GM21515 (cell line): ENCODE measurements around the gene SIAH2.

ENCODE experiments used
- ATAC-seq: cut with Tn5 transposase; IDR thresholded peaks from one replicate; pipeline ENCODE4 v1.9.1; 2021; ENCODE audit not compliant: unreplicated experiment

Gene SIAH2

GRCh38 chr3:150749255-150749654 lies 13.7 kb downstream of the SIAH2 start:
- no peak for ATAC-seq

DNA sequence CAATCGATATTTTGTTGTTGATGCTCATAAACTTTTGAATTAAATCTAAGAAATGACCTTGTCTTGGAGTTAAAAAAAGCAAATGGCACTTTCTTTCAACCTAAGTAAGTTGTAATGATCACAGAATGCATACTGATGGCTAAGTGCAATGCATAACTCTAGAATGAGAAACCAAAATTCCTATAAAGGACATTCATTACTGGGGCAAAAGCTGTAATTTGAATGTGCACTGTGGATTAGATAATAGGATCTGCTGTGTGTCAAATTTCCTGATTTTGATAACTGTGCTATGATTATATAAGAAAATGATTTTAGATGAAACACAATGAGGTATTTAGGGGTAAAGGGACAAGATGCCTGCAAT lies 14.3 kb downstream of the SIAH2 start:
- no peak for ATAC-seq

DNA sequence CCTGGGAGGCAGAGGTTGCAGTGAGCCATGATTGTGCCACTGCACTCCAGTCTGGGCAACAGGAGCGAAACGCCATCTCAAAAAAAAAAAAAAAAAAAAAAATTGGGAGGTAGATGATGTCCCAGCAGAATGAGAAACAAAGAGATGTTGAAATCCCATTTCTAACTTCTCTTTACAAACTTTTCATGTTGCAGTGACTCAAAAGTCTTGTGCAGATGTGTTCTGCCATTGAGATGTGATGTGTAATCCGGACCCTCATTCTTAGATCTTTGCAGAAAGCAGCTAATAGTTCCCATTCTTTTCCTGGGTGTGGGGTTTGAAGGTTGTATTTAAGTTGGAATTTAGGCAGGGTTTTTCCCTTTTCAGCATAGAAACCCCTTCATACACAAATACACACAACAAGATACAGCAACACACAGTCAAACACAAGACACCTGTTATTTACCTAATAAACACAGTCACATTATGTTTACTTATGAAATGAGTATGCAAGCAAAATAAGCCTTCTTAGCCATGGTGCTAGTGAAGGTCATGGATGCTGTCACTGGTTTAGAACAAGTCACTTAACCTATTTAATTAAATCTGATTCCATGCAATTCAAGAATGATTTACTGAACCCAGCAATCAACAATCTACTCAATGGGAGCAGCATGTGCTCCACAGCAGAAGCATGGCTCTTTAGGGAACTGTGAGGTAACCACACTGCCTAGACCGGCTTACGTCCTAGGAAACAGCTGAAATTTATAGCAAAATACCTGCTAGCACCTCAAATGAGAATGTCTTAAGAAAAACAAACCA lies 14.9 kb downstream of the SIAH2 start:
- no peak for ATAC-seq

DNA sequence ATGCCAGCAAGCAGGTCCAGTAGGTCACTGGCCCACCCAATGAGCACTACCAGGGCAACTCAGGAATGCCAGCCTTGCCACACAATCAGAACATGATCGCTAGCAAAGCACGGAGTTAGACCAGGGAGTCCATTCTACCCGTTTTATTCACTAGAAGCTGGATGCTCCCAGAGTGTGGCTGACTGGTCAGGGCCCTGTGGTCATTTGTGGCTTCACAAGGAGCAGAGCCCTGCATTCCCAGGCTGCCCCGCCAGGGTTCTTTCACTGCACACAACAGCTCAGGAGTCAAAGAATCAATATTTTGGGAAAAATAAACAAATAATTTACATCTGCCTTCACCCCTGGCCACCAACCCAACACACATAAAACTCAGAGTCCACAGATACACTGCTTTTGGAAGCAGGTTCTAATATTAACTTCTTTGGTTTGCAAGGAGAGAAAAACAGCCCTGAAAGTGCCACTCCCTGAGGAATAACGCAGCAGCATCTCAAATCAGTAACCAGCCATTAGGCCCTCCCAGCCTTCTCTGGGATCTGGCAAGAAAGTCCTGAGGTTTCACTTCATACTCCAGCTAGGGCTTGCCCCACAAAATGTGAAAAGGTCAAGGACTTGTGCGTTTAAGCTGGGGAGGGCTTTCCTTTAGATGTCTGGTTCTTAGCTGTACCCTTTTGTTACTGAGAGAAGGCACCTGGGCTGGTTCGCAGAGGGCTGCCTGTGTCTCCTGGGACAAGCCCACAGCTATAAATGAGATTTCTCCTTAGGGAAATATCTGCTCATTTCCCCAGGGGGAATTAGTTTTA lies 16.0 kb downstream of the SIAH2 start:
- ATAC-seq = no peak

DNA sequence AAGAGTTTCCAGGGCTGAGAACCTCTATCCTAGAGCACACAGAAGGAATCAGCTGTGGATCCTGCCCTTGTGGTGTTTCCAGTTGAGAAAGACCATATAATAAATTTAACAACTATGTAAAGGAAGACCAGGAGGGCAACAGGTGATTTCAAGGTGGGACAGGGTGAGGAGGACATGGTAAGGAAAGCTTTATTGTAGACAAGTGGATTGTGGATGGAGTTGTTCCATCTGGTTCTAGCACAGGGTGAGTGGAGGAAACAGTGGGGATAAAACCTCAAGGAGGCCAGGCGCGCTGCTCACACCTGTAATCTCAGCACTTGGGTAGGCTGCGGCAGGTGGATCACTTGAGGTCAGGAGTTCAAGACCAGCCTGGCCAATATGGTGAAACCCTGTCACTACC lies 17.1 kb downstream of the SIAH2 start:
- ATAC-seq = no peak

DNA sequence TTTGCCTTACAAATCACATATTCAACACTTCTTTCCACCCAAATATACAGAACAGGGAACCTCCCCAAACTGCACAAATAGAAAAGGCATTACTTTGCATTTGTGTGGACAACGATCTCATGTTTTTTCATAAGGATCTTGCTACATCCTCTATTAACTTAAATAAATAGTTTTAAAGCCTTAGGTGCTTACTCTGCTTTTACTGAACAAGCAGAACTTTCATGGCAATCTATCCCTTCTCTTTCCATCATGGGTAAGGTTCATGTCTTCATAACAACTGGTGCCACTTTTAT lies 18.1 kb downstream of the SIAH2 start:
- no peak for ATAC-seq

DNA sequence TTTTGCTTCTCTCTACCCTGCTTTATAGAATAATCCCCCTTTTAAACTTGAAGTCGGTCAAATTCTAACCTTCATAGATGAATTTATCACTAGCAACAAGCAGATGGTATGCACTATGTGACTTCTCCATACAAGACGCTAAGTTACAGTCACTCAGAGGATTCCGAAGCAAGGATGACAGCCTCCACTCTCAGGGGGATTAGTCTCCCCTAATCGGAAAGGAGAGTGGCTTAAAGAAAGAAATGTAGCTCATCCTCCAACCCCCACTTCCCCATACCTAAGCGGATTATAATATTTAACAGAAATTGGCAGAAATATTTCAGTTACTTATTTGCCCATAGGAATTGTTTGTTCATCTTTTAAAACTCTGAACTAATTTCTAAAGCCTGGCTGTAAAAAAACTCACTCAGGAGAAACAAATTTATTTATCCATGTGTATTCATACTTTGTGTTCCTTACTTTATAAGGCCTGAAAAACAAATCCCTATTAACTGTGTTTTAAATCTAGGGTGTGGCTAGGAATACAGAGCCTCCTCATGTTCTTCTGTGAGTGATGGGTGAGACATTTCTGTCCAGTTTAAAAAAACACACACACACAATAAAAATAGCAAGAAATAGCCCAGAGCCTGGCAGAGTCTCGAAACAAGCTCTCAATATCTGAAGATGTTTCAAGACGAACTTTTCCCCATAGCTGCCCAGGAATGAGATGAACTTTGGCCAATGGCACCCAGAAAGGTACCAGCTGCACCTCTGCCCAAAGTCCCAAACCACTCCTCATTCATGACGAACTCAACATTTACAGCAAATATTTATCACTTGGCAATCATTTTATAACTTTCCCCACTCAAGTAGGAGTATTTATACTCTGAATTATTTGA lies 18.7 kb downstream of the SIAH2 start:
- ATAC-seq = no peak

DNA sequence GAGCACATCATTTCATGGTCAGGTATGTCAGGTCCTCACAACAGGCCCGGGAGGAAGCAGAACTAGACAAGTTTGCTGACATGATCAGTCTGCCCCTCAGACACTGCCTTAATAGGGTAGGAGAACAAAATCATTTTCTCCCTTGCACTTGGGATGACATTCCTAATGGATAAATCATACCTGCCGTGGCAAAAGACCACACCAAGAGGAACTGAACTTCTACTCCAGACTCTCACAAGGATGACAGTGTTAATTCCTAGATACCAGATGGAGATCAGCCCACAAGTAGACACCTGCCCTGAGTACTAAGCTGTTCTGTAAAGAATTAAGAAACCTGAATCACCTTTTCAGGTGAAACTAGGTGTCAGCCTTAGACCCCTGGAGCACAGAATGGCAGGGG lies 19.5 kb downstream of the SIAH2 start:
- ATAC-seq = no peak

DNA sequence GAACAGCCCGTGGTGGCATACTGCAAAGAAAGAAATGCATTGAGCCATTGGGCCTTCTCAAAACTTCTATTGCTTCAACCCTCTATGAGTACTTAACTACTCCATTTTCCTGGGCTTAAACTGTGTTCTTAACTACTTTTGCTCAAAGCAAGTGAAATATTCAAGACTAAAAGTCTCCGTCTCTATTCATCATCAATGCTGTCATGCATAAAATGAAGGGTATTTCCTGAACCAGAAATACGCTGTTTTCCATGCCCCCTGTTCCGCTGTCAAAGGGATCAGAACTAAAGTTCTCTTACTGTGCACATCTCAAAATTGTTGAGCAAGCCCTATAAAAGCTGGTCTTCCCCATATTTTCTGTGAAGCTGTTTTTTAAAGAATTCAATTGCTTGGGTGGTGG lies 20.3 kb downstream of the SIAH2 start:
- ATAC-seq = no peak

DNA sequence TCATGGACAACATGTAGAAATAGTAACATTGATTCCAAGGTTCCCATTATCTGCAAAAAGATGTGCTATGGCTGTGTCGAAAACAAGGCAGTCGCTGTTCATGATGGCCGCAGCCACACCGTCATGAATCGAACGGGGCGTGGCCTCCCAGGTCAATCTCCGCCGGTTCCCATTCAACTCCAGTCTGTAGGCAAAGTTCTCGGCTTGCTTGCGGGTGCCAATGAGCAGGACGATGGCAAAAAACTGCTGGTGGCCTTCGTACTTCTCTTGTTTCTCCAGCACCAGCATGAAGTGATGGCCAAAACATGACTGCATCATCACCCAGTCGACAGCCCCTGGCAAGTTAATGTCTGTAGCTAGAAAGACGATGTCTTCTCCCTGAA lies 20.8 kb downstream of the SIAH2 start:
- no peak for ATAC-seq

- ATAC-seq = no peak
These were observed 21.4 kb downstream of the SIAH2 start for GRCh38 chr3:150741497-150742140.

DNA sequence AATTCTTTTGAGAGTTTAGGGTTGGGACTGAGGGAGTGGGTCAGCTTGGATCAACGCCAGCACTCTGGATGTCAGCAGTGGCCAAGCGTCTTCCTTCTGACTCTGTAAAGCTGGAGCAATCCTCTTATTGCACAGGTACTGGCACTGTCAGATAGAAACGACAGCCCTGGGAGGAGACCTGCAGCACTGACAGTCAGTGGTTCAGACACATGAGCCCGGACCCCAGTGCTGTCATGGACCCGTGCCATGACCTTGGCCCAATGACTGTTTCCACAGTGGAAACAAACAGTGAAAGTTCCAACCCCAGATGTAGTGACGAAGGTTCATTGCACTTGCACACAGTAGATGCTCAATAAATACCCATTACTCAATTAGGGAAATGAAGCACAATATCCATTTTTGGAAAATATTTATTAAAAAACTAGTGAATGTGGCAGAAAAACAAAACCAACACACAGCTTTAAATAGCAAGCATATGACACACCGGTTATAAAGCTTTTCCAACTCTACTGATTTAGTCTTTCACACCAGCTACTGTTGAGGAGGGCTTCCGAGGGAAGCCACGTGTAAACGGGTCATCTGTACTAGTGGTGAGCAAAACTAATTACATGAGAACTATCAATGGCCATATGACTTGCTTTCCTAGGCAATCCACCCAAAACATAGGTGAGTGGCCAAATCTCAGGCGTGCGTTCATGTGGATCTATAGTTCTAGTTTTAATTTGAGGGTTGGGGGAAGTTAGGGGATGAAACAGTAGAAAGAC lies 22.1 kb downstream of the SIAH2 start:
- no peak for ATAC-seq

DNA sequence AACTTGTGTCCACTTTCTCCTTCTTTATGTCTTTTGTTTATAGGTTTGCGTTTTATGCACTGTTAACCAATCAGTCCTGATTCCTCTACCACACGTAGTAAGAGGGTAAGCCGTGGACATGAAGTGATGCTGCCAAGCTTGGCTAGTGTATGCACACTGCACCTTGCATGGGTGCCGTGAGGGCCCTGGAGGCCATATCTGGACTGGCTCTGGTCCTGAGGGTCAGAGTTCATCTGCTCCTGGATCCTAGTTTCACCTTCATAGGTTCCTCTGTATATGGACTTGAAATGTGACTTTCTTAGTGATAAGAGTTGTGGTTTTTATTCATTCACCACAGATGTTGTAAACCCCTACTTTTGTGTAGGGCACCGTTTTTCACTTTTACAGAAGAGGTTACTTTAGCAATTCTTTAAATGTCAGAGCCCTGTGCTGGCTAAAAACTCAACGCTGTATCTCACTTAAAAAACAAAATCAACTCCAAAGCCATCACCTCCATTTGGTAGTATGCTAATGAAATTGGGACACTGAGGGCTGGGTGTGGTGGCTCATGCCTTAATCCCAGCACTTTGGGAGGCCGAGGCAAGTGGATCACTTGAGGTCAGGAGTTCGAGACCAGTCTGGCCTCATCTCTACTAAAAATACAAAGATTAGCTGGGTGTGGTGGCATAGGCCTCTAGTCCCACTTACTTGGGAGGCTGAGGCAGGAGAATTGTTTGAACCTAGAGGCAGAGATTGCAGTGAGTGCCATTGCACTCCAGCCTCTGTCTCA lies 22.9 kb downstream of the SIAH2 start:
- ATAC-seq = peak; percentile 36

DNA sequence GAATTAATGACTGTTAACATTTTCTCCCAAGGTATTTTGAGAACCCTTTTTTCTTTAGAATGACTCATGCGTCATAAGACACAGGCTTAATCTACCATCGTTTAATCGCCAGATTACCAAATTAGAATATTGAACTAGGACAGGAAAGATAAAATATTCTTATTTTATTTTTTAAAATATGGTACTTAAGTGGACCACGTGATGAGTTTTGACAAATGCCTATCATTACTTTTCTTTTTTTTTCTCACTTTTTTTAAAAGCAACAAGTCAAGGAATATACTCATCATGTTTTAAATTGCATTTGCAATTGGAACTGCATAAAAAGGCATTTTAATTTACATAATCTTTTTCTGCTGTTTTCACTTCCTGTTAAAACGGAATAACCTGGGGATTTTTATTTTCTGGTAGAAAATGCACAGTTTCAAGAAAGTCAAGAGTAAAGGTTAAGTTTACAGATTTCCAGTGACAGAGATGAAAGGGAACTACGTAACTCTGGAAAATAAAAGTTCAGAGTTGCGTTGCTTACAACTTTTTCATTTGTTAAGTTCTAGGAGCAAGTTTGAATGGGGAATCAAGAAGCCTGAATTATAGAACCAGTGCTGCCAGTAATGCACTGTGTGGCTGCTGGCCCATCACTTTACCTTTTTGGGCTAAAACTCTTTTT lies 23.6 kb downstream of the SIAH2 start:
- ATAC-seq = peak; percentile 33

DNA sequence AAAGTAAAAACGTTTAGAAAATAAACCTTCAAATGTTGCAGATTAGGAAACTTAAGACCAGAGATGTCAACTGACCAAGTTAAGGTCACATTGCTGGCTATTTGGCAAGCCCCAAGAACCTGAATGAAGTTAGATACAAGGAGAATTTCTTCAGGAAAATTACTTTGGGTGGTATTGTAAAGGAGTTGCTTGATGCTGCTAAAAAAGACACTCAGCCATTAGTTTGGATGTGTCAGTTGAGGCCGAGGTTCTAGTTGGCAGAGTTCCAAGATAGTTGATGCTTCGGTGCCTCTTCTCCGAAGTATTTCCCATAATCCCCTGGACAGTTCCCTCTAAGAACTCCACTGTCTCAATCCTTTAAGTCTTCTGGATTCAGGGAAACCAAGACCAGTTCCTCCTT lies 24.3 kb downstream of the SIAH2 start:
- ATAC-seq = no peak

DNA sequence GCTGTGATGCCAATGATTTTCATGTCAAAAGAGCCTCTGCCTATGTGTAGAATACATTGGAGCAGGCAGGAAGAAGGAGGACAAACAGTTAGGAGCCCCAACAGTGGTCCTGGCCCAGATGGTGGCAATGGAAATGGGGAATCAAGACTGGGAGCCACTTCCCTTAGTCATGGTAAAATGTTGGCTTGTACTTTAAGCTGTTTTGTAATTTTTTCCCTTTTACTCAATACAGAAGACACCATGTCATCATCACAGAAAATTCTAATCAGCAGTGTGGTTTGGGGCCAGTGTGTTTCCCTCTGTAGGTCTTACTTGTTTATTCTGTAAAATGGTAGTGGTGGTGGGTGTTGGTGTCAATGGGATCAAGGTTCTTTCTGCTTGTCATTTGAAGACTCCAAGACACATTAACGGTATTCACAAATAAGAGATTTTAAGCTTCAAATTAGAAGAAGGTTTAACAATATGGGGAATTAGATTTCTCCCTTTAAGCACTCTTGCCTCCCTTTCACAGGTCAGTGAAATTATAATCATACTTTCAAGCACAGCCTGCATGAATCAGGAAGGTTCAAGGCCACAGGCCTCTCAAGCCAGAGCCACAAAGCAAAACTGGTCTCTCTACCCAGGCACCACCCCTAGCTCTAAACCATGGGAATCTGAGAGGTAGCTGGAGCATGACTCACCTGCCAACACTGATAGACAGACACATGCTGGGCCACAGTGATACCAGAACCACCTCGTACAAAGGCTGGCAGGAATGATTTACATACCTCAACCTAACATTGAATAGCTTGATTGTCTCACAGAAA lies 24.9 kb downstream of the SIAH2 start:
- ATAC-seq = no peak

GRCh38 chr3:150736903-150737832 lies 25.8 kb downstream of the SIAH2 start:
- ATAC-seq = no peak
